ENCODE data around the gene NPDC1.
A peak's percentile ranks its signal among the peaks of the same experiment; 100 is the strongest.
"Not testable (repeated sequence)": the region's sequence is repeated elsewhere in the genome, so short reads cannot be mapped to it uniquely, and the experiment has no call there.

NPDC1 gene

GRCh38 chr9:137074657-137075274, 28.8 kb upstream of the NPDC1 start:
- DNase-seq, result no peak

- no peak for DNase-seq
These were observed 28.0 kb upstream of the NPDC1 start for GRCh38 chr9:137073992-137074399.

- no peak for DNase-seq
These were observed 25.3 kb upstream of the NPDC1 start for GRCh38 chr9:137071282-137071681.

- DNase-seq, result peak; percentile 81
These were observed 24.9 kb upstream of the NPDC1 start for GRCh38 chr9:137070906-137071275.

- DNase-seq, result peak; percentile 90
These were observed 24.4 kb upstream of the NPDC1 start, which contains the start of gene SAPCD2 for GRCh38 chr9:137070201-137070905. Gene SAPCD2 (minus strand): TSS chr9:137070557. CDS start chr9:137070460, 97 bp downstream.

GRCh38 chr9:137069508-137070091, 23.6 kb upstream of the NPDC1 start:
- no peak for DNase-seq

GRCh38 chr9:137068539-137069507, 22.8 kb upstream of the NPDC1 start:
- no peak for DNase-seq

- DNase-seq, result peak; percentile 83
These were observed 22.0 kb upstream of the NPDC1 start for GRCh38 chr9:137067860-137068538.

- no peak for DNase-seq
These were observed 20.3 kb upstream of the NPDC1 start for GRCh38 chr9:137066096-137066861.

- DNase-seq, result no peak
These were observed 19.5 kb upstream of the NPDC1 start for GRCh38 chr9:137065336-137065967.

GRCh38 chr9:137064880-137065164, 18.8 kb upstream of the NPDC1 start:
- DNase-seq, result no peak

GRCh38 chr9:137064027-137064879, 18.3 kb upstream of the NPDC1 start:
- peak; percentile 56 for DNase-seq

- no peak for DNase-seq
These were observed 17.5 kb upstream of the NPDC1 start for GRCh38 chr9:137063311-137064026.

- DNase-seq, result not testable (repeated sequence)
These were observed 16.8 kb upstream of the NPDC1 start for GRCh38 chr9:137062798-137063197.

GRCh38 chr9:137062384-137062783, 16.4 kb upstream of the NPDC1 start:
- DNase-seq, result no peak

GRCh38 chr9:137058521-137059234, 12.7 kb upstream of the NPDC1 start:
- DNase-seq, result no peak

- no peak for DNase-seq
These were observed 11.6 kb upstream of the NPDC1 start for GRCh38 chr9:137057545-137057944.

- no peak for DNase-seq
These were observed 10.9 kb upstream of the NPDC1 start for GRCh38 chr9:137056739-137057415.

Measured in midbrain (tissue), 1 donor.